Lower leg skin (tissue), 3 donors: ENCODE data around the gene TRIM7.

Experiments
- POLR2A ChIP-seq, 2 donors: fragments of 450-650 bp; IDR thresholded peaks; one replicate each; pipeline ENCODE4 v1.6.1; 2016 to 2017; ENCODE audit warnings: antibody characterized with exemption in 2 of 2, mild to moderate bottlenecking in 1 of 2, moderate library complexity in 1 of 2
- TF ChIP-seq, protein P1 (sequence below), 3 donors: fragments of 450-650 bp; IDR thresholded peaks; one replicate each; pipeline ENCODE4 v1.5.1; 2016; ENCODE audit warnings: antibody characterized with exemption in 3 of 3, mild to moderate bottlenecking in 3 of 3, moderate library complexity in 2 of 3

DNA sequence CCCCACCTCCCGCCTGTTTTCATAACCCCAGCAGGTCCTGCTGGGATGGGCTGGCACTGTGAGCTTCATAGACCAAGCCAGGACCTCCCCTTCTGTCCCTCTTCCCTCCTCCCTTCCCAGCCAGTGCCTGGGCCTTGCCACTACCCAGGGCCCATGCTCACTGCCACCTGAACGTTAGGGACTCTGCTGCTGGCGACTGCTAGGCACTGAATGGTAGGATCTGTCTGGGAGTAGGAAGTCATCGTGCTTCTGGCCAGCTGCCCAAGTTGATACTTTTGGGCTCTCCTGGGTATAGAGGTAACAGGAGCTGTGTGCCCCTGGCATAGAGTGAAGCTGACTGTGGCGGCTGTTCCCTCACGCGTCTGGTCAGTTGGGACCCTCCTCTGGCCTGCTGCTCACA, 26.4 kb upstream of the TRIM7 start:
- TF ChIP-seq, protein P1, sequence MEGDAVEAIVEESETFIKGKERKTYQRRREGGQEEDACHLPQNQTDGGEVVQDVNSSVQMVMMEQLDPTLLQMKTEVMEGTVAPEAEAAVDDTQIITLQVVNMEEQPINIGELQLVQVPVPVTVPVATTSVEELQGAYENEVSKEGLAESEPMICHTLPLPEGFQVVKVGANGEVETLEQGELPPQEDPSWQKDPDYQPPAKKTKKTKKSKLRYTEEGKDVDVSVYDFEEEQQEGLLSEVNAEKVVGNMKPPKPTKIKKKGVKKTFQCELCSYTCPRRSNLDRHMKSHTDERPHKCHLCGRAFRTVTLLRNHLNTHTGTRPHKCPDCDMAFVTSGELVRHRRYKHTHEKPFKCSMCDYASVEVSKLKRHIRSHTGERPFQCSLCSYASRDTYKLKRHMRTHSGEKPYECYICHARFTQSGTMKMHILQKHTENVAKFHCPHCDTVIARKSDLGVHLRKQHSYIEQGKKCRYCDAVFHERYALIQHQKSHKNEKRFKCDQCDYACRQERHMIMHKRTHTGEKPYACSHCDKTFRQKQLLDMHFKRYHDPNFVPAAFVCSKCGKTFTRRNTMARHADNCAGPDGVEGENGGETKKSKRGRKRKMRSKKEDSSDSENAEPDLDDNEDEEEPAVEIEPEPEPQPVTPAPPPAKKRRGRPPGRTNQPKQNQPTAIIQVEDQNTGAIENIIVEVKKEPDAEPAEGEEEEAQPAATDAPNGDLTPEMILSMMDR (IDR thresholded peaks at IDR 0.05), result no peak
- no peak for TF ChIP-seq POLR2A (IDR thresholded peaks at IDR 0.05)
